Right lobe of liver (tissue), 6 donors: Measurements from ENCODE around the gene SCUBE2. TPM values are rescaled to one million over a fixed set of nuclear protein-coding genes. Genes with fewer than 3 reads are reported as not detected.
A peak's percentile ranks its signal among the peaks of the same experiment; 100 is the strongest.

Source experiments
- ATAC-seq, 4 donors: fragments of 200-7000 bp; cut with Tn5 transposase; one replicate each; pipeline ENCODE4 v1.9.1; 2020; ENCODE audit warnings: mild to moderate bottlenecking in 4 of 4, moderate library complexity in 4 of 4
- DNase-seq, 3 donors: peaks; one replicate each; pipeline ENCODE4 v3.0.0-alpha.2; 2020
- H3K27ac ChIP-seq, 3 donors: fragments of 200-600 bp; one replicate each; pipeline ENCODE4 v1.8.0; 2022
- H3K27me3 ChIP-seq, 2 donors: fragments of 200-600 bp; one replicate each; pipeline ENCODE4 v1.8.0; 2022
- H3K36me3 ChIP-seq, 4 donors: fragments of 200-600 bp; sonication (generic) in 1 of 4; one replicate each; pipeline versions ENCODE4 v1.5.1 to v1.8.0; 2017 to 2022; ENCODE audit warnings: control low read depth in 1 of 4
- H3K4me1 ChIP-seq, 4 donors: fragments of 200-600 bp; sonication (generic) in 1 of 4; one replicate each; pipeline versions ENCODE4 v1.5.1 to v1.8.0; 2017 to 2022; ENCODE audit warnings: control low read depth in 1 of 4
- H3K4me3 ChIP-seq, 3 donors: fragments of 200-600 bp; one replicate each; pipeline ENCODE4 v1.8.0; 2022
- H3K9me3 ChIP-seq, 4 donors: fragments of 200-600 bp; sonication (generic) in 1 of 4; one replicate each; pipeline versions ENCODE4 v1.5.1 to v1.8.0; 2017 to 2022; ENCODE audit warnings: control low read depth in 1 of 4
- POLR2A ChIP-seq: fragments of 450-650 bp; IDR thresholded peaks from one replicate; pipeline ENCODE4 v1.6.1; 2017; ENCODE audit warnings: antibody characterized with exemption, mild to moderate bottlenecking
- WGBS: methylation state at CpG from one replicate; pipeline ENCODE4 v1.1.6; 2018; ENCODE audit warnings: low coverage, low lambda C conversion rate; ENCODE audit not compliant: insufficient coverage; ENCODE audit errors: missing lambda C conversion rate; 5-methylcytosine and 5-hydroxymethylcytosine counted together
- intact Hi-C, 2 donors: fragments of 100-400 bp; cut with DNase I; formaldehyde crosslinking; loops; one replicate each; pipeline versions ENCODE4 v1.11.2 to v1.14.1; 2022
- total RNA-seq, 6 experiments: library from RNA; depleted of rRNA in 2 of 6; stranded (reverse); fragments of >200 nt in 2 of 6; fragmentation: NEBNext Ultra II Directional in 3 of 6; extraction: Animal tissue kit (Norgen Biotek cat#: 25700) in 3 of 6; gene quantifications; one replicate each; pipeline versions ENCODE4 v1.1.0 to v1.2.4, GENCODE V29; 2016 to 2023
- TF ChIP-seq, protein P1 (sequence below), 4 donors: fragments of 200-600 bp in 3 of 4; fragments of 450-650 bp in 1 of 4; IDR thresholded peaks; one replicate each; pipeline versions ENCODE4 v1.5.1 to v1.8.0; 2016 to 2022; ENCODE audit warnings: antibody characterized with exemption in 4 of 4, mild to moderate bottlenecking in 2 of 4
- donor health status: DM: no; HTN: yes; CAD: no.
- donor health status: DM: no; HTN: no; CAD: no.
- donor health status: DM: no; HTN: no; CAD: no.
- donor health status: DM: no; HTN: yes; CAD: no.
- donor health status: DM: no; HTN: yes; CAD: no.

Gene SCUBE2
- total RNA-seq, 6 experiments from 2014 or later: 0.19 to 1.1 (median 0.32) TPM

DNA sequence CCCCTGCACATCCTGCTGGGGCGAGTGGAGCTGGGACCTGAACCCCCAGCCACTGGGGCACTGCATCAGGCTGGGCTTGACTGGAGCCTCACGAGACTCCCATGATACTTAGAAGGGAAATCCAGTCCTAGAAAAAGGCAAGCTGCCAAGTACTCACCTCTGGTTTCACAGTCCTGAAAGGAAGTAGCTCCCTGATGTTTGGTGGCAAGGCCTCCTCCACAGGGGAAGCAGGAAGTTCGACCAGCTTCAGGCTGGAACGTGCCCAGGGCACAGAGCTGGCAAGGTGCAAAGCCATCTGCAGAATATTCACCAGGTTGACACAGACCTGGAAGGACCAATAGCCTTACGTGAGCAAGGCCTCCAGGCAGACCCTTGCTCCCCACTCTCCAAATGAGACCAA lies 60.8 kb downstream of the SCUBE2 start:
- no peak for TF ChIP-seq POLR2A
- TF ChIP-seq, protein P1, sequence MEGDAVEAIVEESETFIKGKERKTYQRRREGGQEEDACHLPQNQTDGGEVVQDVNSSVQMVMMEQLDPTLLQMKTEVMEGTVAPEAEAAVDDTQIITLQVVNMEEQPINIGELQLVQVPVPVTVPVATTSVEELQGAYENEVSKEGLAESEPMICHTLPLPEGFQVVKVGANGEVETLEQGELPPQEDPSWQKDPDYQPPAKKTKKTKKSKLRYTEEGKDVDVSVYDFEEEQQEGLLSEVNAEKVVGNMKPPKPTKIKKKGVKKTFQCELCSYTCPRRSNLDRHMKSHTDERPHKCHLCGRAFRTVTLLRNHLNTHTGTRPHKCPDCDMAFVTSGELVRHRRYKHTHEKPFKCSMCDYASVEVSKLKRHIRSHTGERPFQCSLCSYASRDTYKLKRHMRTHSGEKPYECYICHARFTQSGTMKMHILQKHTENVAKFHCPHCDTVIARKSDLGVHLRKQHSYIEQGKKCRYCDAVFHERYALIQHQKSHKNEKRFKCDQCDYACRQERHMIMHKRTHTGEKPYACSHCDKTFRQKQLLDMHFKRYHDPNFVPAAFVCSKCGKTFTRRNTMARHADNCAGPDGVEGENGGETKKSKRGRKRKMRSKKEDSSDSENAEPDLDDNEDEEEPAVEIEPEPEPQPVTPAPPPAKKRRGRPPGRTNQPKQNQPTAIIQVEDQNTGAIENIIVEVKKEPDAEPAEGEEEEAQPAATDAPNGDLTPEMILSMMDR (IDR thresholded peaks at IDR 0.05): no peak
- no CpG with 5 or more reads among the region's 5 CpGs for WGBS
- Histone ChIP-seq H3K27me3 (no peaks in the 10 kb centered on the region), H3K4me1 (no peaks in the 10 kb centered on the region), H3K27ac (no peak overlapping the region), H3K36me3 (no peaks in the 10 kb centered on the region), H3K9me3 (no peaks in the 10 kb centered on the region), H3K4me3 (no peak overlapping the region)
- DNase-seq: peak in 1 of 3 donors; percentile 34
- intact Hi-C loops: no loop called here
- no peak for ATAC-seq

DNA sequence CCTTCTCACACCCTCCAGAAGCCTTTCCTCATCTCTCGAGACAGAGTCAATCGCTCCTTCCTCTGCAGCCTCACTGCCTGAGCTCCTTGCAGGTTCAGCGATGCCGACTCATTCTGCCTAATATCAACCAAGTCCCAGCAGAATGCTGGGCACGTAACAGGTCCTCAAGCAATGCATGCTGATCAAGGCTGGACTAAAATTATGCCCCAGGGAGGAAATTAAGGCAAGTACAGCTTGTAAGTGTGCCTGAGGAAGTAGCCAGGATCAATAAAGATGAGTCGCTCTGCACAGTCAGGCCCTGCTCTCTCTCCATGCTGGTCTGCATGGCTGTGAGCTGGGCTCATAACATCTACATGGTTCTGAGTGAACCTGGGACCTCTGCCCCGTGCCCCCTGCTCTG lies 62.0 kb downstream of the SCUBE2 start:
- WGBS: 68% methylated on average over 5 of the region's 7 CpGs
- H3K4me3 ChIP-seq: no peak overlapping the region

DNA sequence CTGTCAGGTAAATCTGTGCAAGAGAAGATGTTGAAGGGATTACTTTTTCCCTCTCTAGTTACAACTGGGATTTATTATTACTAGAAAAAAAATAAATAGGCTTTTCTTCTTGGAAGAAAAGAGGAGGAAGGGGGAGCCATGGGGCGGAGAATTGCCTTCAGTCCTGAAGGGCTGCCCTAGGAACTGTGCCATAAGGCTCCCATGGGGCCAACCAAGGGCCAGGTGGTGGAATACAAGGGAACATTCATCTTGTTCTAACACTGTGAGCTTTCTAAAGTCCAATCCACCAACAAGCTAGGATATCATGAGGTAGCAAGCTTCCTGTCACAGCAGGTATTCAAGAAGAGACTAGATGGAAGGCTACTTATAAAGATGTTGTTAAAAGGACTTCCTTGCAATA lies 62.8 kb downstream of the SCUBE2 start:
- intact Hi-C loops: no loop called here
- H3K36me3 ChIP-seq: no peaks in the 10 kb centered on the region
- H3K27me3 ChIP-seq: no peaks in the 10 kb centered on the region
- no peaks in the 10 kb centered on the region for H3K9me3 ChIP-seq
- ATAC-seq (no peak), DNase-seq (no peak)
- no peak overlapping the region for H3K4me3 ChIP-seq
- H3K27ac ChIP-seq: no peak overlapping the region
- 88% methylated on average over 1 of the region's 1 CpG for WGBS
- no peaks in the 10 kb centered on the region for H3K4me1 ChIP-seq
- no peak for TF ChIP-seq POLR2A
- TF ChIP-seq, protein P1 (IDR thresholded peaks at IDR 0.05): no peak

More for the DNA sequence above, 62.0 kb downstream of the SCUBE2 start:
- ATAC-seq (no peak), DNase-seq (no peak)
- Histone ChIP-seq H3K9me3 (no peaks in the 10 kb centered on the region), H3K27me3 (no peaks in the 10 kb centered on the region), H3K27ac (no peak overlapping the region), H3K36me3 (no peaks in the 10 kb centered on the region), H3K4me1 (no peaks in the 10 kb centered on the region)
- TF ChIP-seq, protein P1 (IDR thresholded peaks at IDR 0.05): no peak
- TF ChIP-seq POLR2A: no peak
- intact Hi-C loops: no loop called here

DNA sequence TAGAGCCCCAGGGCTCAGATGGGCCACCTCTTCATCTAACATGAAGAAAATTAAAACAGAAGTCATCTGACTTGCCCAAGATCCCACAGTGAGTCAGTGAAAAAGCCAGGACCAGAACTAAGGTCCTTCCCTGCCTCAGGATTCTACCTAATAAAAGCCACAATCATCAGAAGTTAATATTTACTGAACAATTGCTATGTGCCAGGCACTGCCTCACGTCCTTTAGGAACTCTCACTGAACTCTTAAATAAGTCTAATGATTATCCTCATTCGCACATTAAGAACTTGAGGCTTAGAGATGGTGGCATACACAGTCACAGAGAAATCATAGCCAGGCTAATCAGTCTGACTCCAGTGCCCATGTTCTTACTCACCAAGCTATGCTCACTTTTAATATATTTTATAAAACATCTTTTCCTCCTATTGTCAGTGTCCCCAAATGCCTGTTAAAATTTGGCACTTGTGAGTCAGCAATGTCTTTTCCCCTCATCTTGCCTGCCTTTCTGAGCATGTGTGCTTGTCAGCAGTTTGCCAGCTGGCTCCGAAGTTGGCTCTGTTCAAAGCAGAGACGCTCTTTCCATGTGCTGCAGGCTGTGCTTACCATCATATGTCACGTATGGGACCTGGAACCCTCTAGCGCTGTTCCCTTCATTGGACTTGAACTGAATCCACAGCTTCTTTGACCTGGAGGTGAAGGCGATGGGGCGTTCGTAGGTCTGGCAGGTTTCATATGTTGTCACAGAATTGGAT lies 66.1 kb downstream of the SCUBE2 start:
- WGBS: 78% methylated on average over 5 of the region's 9 CpGs
- H3K27ac ChIP-seq: no peak overlapping the region
- H3K27me3 ChIP-seq: no peaks in the 10 kb centered on the region
- intact Hi-C loops: no loop called here
- TF ChIP-seq, protein P1 (IDR thresholded peaks at IDR 0.05): no peak
- no peak for TF ChIP-seq POLR2A
- no peaks in the 10 kb centered on the region for H3K36me3 ChIP-seq
- no peaks in the 10 kb centered on the region for H3K9me3 ChIP-seq
- no peak overlapping the region for H3K4me3 ChIP-seq
- ATAC-seq (no peak), DNase-seq (peak in 1 of 3 donors; percentile 15)
- H3K4me1 ChIP-seq: no peaks in the 10 kb centered on the region
